Pons (tissue), 1 donor: Measurements from ENCODE around the gene PIGM.

Experiments
- DNase-seq: peaks from one replicate; pipeline ENCODE4 v3.0.0-alpha.2; 2016; ENCODE audit warnings: low spot score

PIGM gene

GRCh38 chr1:160031365-160032164, at the start of gene PIGM:
Gene PIGM, minus strand, starts transcription at chr1:160031990. Its CDS starts 251 bp downstream, at chr1:160031739.
- DNase-seq = peak; percentile 95

- DNase-seq = peak; percentile 90
Observed at GRCh38 chr1:160081261-160081936, 49.6 kb upstream of the PIGM start, which contains the start of gene KCNJ9. Gene KCNJ9, plus strand, starts transcription at chr1:160081538. Its CDS starts 2,493 bp downstream, at chr1:160084031.

- DNase-seq = no peak
Observed at GRCh38 chr1:160080381-160081100, 48.8 kb upstream of the PIGM start.

GRCh38 chr1:160079448-160079847, 47.7 kb upstream of the PIGM start:
- DNase-seq = peak; percentile 12

GRCh38 chr1:160078512-160079195, 46.9 kb upstream of the PIGM start:
- peak; percentile 90 for DNase-seq

- DNase-seq = no peak
Observed at GRCh38 chr1:160077486-160077885, 45.7 kb upstream of the PIGM start.

GRCh38 chr1:160076295-160076694, 44.5 kb upstream of the PIGM start:
- no peak for DNase-seq

GRCh38 chr1:160075836-160076235, 44.0 kb upstream of the PIGM start:
- no peak for DNase-seq

- no peak for DNase-seq
Observed at GRCh38 chr1:160074865-160075264, 43.1 kb upstream of the PIGM start.

- no peak for DNase-seq
Observed at GRCh38 chr1:160071289-160071688, 39.5 kb upstream of the PIGM start.

- DNase-seq = peak; percentile 95
Observed at GRCh38 chr1:160070243-160071163, 38.7 kb upstream of the PIGM start.

- no peak for DNase-seq
Observed at GRCh38 chr1:160069460-160070231, 37.9 kb upstream of the PIGM start, which contains the start of gene KCNJ10. Gene KCNJ10, minus strand, starts transcription at chr1:160070160. Its CDS starts 27,628 bp downstream, at chr1:160042532.

- DNase-seq = peak; percentile 97
Observed at GRCh38 chr1:160068225-160068624, 36.4 kb upstream of the PIGM start.

GRCh38 chr1:160066829-160067745, 35.3 kb upstream of the PIGM start:
- peak; percentile 55 for DNase-seq

- DNase-seq = peak; percentile 53
Observed at GRCh38 chr1:160064746-160065145, 33.0 kb upstream of the PIGM start.

- peak; percentile 35 for DNase-seq
Observed at GRCh38 chr1:160064164-160064563, 32.4 kb upstream of the PIGM start.

- no peak for DNase-seq
Observed at GRCh38 chr1:160063176-160063575, 31.4 kb upstream of the PIGM start.

- DNase-seq = peak; percentile 98
Observed at GRCh38 chr1:160062230-160062532, 30.4 kb upstream of the PIGM start.
